HCT116 (cell line): ENCODE results near the gene FN3KRP. TPM values are rescaled to one million over a fixed set of nuclear protein-coding genes. Genes with fewer than 3 reads are reported as not detected.

ENCODE experiments used
- ATAC-seq: fragments of 200-7000 bp; cut with Tn5 transposase; 2 replicates; pipeline ENCODE4 v1.9.1; 2020; ENCODE audit warnings: mild to moderate bottlenecking, moderate library complexity
- BruUV-seq: library from RNA; stranded (reverse); fragments of 400-500 nt; replicated peaks from 2 replicates; lab custom pipeline; 2021; lab: Mats Ljungman, UMichigan
- CTCF ChIA-PET: fragments of 300-600 bp; sonication (Branson Sonifier 250); formaldehyde crosslinking; loops from one replicate; lab custom pipeline; 2021; ENCODE audit warnings: antibody characterized with exemption; lab: Charles Lee
- POLR2A ChIA-PET: fragments of 300-600, 350-600 bp; sonication (Branson Sonifier 250); formaldehyde crosslinking; loops from one replicate; lab custom pipeline; 2021; ENCODE audit warnings: antibody characterized with exemption; lab: Charles Lee
- RAD21 ChIA-PET, 2 experiments: fragments of 300-600 bp; sonication (Branson Sonifier 250); formaldehyde crosslinking; loops; one replicate each; lab custom pipeline; 2023; ENCODE audit warnings: low total read pairs in 2 of 2; ENCODE audit not compliant: uncharacterized antibody in 2 of 2, unreplicated experiment in 2 of 2, low non-redundant PET in 1 of 2; lab: Charles Lee
- DNase-seq: peaks from one replicate; pipeline ENCODE4 v3.0.0-alpha.2; 2010; ENCODE audit warnings: low read depth, low spot score
- H2AFZ ChIP-seq: fragments of 200-600 bp; shearing (Covaris generic), sonication (generic); 2 replicates; pipeline ENCODE4 v1.6.1; 2017; ENCODE audit warnings: low read depth, mixed run types, mixed read lengths, antibody characterized with exemption, low read length; ENCODE audit not compliant: poor library complexity, severe bottlenecking
- H3K27ac ChIP-seq: 2 replicates; pipeline ENCODE4 v1.5.1; 2012; ENCODE audit warnings: low read depth, low read length
- H3K27me3 ChIP-seq: fragments of 200-600 bp; sonication (generic); 2 replicates; pipeline ENCODE4 v1.6.1; 2016; ENCODE audit warnings: mixed run types, low read length, mixed read lengths; ENCODE audit not compliant: insufficient read depth
- H3K36me3 ChIP-seq, 2 experiments: fragments of 200-500 bp in 1 of 2; fragments of 200-600 bp in 1 of 2; sonication (Bioruptor generic) in 1 of 2; sonication (generic) in 1 of 2; 2 replicates each; pipeline versions ENCODE4 v1.5.1 to v1.6.1; 2014 to 2016; ENCODE audit warnings: low read length in 2 of 2, inconsistent platforms in 1 of 2, mixed read lengths in 1 of 2, mixed run types in 1 of 2; ENCODE audit not compliant: insufficient read depth in 2 of 2, control insufficient read depth in 1 of 2
- H3K4me1 ChIP-seq, 2 experiments: fragments of 200-600 bp in 1 of 2; sonication (generic) in 1 of 2; 2 replicates each; pipeline versions ENCODE4 v1.5.1 to v1.6.1; 2012 to 2017; ENCODE audit warnings: low read length in 2 of 2, inconsistent platforms in 1 of 2, mild to moderate bottlenecking in 1 of 2, mixed read lengths in 1 of 2, mixed run types in 1 of 2, moderate library complexity in 1 of 2; ENCODE audit not compliant: insufficient read depth in 2 of 2, control insufficient read depth in 1 of 2
- H3K4me2 ChIP-seq: fragments of 200-600 bp; sonication (generic); 2 replicates; pipeline ENCODE4 v1.6.1; 2017; ENCODE audit warnings: mixed run types, low read length, mixed read lengths
- H3K4me3 ChIP-seq, 2 experiments: fragments of 200-600 bp in 1 of 2; sonication (generic) in 1 of 2; replicated peaks in 1 of 2; 2 replicates each; pipeline ENCODE4 v1.5.1; 2011 to 2016; ENCODE audit warnings: low read length in 2 of 2, control low read depth in 1 of 2, low read depth in 1 of 2, mild to moderate bottlenecking in 1 of 2, mixed read lengths in 1 of 2, mixed run types in 1 of 2
- H3K79me2 ChIP-seq: fragments of 200-600 bp; sonication (generic); 2 replicates; pipeline ENCODE4 v1.6.1; 2017; ENCODE audit warnings: mild to moderate bottlenecking, mixed run types, low read length, moderate library complexity, mixed read lengths; ENCODE audit not compliant: insufficient read depth
- H3K9ac ChIP-seq: fragments of 200-600 bp; sonication (generic); 2 replicates; pipeline ENCODE4 v1.6.1; 2016; ENCODE audit warnings: low read length, mixed read lengths
- H3K9me2 ChIP-seq: fragments of 200-600 bp; sonication (generic), shearing (Covaris generic); 2 replicates; pipeline ENCODE4 v1.6.1; 2017; ENCODE audit warnings: mixed run types, mild to moderate bottlenecking, moderate library complexity; ENCODE audit not compliant: insufficient read depth
- H3K9me3 ChIP-seq, 2 experiments: fragments of 200-500 bp in 1 of 2; fragments of 200-600 bp in 1 of 2; sonication (Bioruptor generic) in 1 of 2; sonication (generic) in 1 of 2; 2 replicates each; pipeline ENCODE4 v1.6.1; 2014 to 2017; ENCODE audit warnings: low read length in 2 of 2, mixed read lengths in 2 of 2, inconsistent platforms in 1 of 2, low read depth in 1 of 2, mild to moderate bottlenecking in 1 of 2, mixed run types in 1 of 2, moderate library complexity in 1 of 2; ENCODE audit not compliant: control insufficient read depth in 1 of 2, insufficient read depth in 1 of 2
- H4K20me1 ChIP-seq: fragments of 200-600 bp; sonication (generic), shearing (Covaris generic); 2 replicates; pipeline ENCODE4 v1.6.1; 2017; ENCODE audit warnings: mixed run types, mild to moderate bottlenecking, moderate library complexity; ENCODE audit not compliant: insufficient read depth
- CEBPB ChIP-seq: IDR thresholded peaks from 2 replicates; pipeline ENCODE4 v1.6.1; 2012; ENCODE audit warnings: low read depth
- EGR1 ChIP-seq: IDR thresholded peaks from 2 replicates; pipeline ENCODE4 v1.6.1; 2012; ENCODE audit warnings: low read depth
- EZH2 ChIP-seq: fragments of 200-600 bp; sonication (generic); IDR thresholded peaks from 2 replicates; pipeline ENCODE4 v1.6.1; 2017; ENCODE audit warnings: antibody characterized with exemption, mixed run types
- FOSL1 ChIP-seq: IDR thresholded peaks from 2 replicates; pipeline ENCODE4 v1.6.1; 2012; ENCODE audit warnings: low read depth
- JUND ChIP-seq: IDR thresholded peaks from 2 replicates; pipeline ENCODE4 v1.6.1; 2012
- POLR2A ChIP-seq: IDR thresholded peaks from 2 replicates; pipeline ENCODE4 v1.7.0; 2011; ENCODE audit warnings: borderline replicate concordance; ENCODE audit not compliant: insufficient read depth, insufficient read length; ENCODE audit errors: extremely low read depth
- POLR2AphosphoS5 ChIP-seq: IDR thresholded peaks from 2 replicates; pipeline ENCODE4 v1.6.1; 2011; ENCODE audit warnings: mild to moderate bottlenecking, low read depth, low read length, moderate library complexity
- RAD21 ChIP-seq: IDR thresholded peaks from 2 replicates; pipeline ENCODE4 v1.6.1; 2012; ENCODE audit warnings: low read depth, mild to moderate bottlenecking
- SIN3A ChIP-seq: IDR thresholded peaks from 2 replicates; pipeline ENCODE4 v1.6.1; 2012; ENCODE audit warnings: low read depth
- TCF7L2 ChIP-seq: IDR thresholded peaks from 2 replicates; pipeline ENCODE4 v1.7.0; 2011; ENCODE audit warnings: borderline replicate concordance, inconsistent platforms; ENCODE audit not compliant: insufficient read depth, insufficient read length; ENCODE audit errors: extremely low read depth
- YY1 ChIP-seq: IDR thresholded peaks from 2 replicates; pipeline ENCODE4 v1.6.1; 2011; ENCODE audit warnings: low read length, low read depth, moderate library complexity, mild to moderate bottlenecking; ENCODE audit not compliant: insufficient replicate concordance; ENCODE audit errors: extremely low read depth
- ZFX ChIP-seq: fragments of 450-650 bp; IDR thresholded peaks from 2 replicates; pipeline ENCODE4 v1.6.1; 2017
- intact Hi-C: fragments of 100-400 bp; cut with micrococcal nuclease; formaldehyde crosslinking; loops from 2 replicates; pipeline ENCODE4 v1.10.0; 2022
- total RNA-seq: library from RNA; stranded (reverse); gene quantifications from one replicate; pipeline ENCODE4 v1.2.1, GENCODE V29; 2021; ENCODE audit not compliant: unreplicated experiment
- TF ChIP-seq, protein P1 (sequence below): IDR thresholded peaks from 2 replicates; pipeline ENCODE4 v1.6.1; 2011; ENCODE audit warnings: mild to moderate bottlenecking, low read length, moderate library complexity; ENCODE audit not compliant: insufficient replicate concordance; ENCODE audit errors: extremely low read depth
- TF ChIP-seq, protein P2 (sequence below): IDR thresholded peaks from 2 replicates; pipeline ENCODE4 v1.6.1; 2012; ENCODE audit warnings: low read depth

The FN3KRP gene
- total RNA-seq, 1 experiment from 2014 or later = 35.2 TPM

DNA sequence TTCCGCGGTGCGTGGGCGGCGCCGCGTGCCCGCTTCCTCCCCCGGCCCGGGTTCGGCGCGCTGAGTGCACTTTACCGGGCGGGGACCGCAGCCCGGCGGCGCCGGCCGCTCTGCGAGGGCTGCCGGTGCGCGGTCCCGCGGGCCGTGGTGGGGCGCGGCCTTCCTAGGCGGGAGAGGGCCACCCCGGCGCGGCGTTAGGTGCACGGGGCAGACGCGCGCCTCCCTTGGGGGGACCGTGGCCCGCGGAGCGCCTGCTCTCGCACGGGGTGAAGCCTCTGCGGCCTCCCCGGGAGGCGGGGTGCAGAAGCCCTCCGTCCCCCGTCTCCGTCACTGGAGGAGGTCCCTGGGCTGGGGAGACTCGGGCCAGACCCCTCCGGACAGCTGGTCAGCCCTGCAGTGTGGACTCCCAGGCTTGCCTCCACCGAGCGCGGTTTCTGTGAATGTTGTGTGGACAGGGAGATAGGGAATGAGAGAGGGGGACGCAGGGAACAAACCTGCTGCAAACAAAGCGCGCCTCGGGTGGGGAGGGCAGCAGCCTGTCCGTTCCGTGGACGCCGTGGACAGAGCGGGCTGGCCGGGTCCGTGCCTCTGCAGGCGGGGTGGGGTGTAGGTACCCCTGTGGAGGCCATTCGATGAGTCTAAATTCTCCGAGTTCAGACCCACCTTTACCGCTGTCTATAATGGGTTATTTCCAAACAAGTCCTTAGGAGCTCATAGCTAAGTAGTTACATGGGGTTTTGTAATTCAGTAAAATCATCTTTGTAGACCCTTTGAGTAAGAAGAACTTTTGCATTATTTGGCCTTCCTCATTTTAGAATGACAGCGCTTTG is 36.1 kb downstream of the FN3KRP start:
- BruUV-seq = TSS peak; percentile 43
- intact Hi-C loops = loop anchor here (2.0 to 5.0 kb wide), 4 partner anchors 35 to 730 kb away; partner anchors contain the start of genes CENPX, CYBC1, FN3KRP and LRRC45
- H3K27ac ChIP-seq = peak overlapping the region; percentile 94
- H3K4me2 ChIP-seq = peak overlapping the region; percentile 89
- peaks cover 18 to 35% of the 10 kb centered on the region in 2 experiments for H3K4me1 ChIP-seq
- no peaks in the 10 kb centered on the region for H3K27me3 ChIP-seq
- ATAC-seq (peak; percentile 30), DNase-seq (no peak)
- H4K20me1 ChIP-seq = no peaks in the 10 kb centered on the region
- peaks cover 53% of the 10 kb centered on the region for H3K79me2 ChIP-seq
- ChIA-PET CTCF (no interaction called here), RAD21 (no interaction called here), POLR2A (no interaction called here)
- peaks cover under 1 to 8% of the 10 kb centered on the region in 2 experiments; a peak in 2 of 4 replicates for H3K36me3 ChIP-seq
- H3K4me3 ChIP-seq = peak overlapping the region; percentile 96 to 99
- no peak overlapping the region for H2AFZ ChIP-seq
- peak overlapping the region; percentile 86 for H3K9ac ChIP-seq
- peaks cover 0 to 12% of the 10 kb centered on the region in 2 experiments; a peak in 2 of 4 replicates for H3K9me3 ChIP-seq
- TF ChIP-seq ZFX = peak; percentile 91; the same call in 1 of the 2 replicates
- no peak for TF ChIP-seq JUND
- no peak for TF ChIP-seq EGR1
- no peaks in the 10 kb centered on the region for H3K9me2 ChIP-seq

DNA sequence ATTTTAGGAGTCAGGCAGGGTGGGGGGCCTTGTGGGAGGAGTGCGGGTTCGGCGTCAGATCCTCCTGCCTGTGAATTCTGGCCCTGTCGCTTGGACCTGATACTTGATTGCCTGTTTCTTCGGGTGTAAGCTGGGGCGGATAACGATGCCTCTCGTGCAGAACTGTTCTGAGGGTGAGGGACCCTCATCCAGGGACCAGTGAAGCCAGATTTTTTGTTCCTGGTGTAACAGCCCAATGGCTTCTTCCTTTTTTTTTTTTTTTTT is 36.6 kb downstream of the FN3KRP start:
- ATAC-seq (no peak), DNase-seq (no peak)
- Histone ChIP-seq H3K79me2 (peaks cover 56% of the 10 kb centered on the region), H3K9ac (peak overlapping the region; percentile 86), H3K4me2 (peak overlapping the region; percentile 89), H4K20me1 (no peaks in the 10 kb centered on the region), H3K27me3 (no peaks in the 10 kb centered on the region), H3K4me1 (peaks cover 18 to 35% of the 10 kb centered on the region in 2 experiments), H2AFZ (no peak overlapping the region), H3K27ac (peak overlapping the region; percentile 94), H3K9me2 (no peaks in the 10 kb centered on the region), H3K4me3 (peak overlapping the region; percentile 96 to 99), H3K9me3 (peaks cover 0 to 12% of the 10 kb centered on the region in 2 experiments; a peak in 1 of 4 replicates), H3K36me3 (peaks cover 3 to 12% of the 10 kb centered on the region in 2 experiments; a peak in 2 of 4 replicates)
- ChIA-PET CTCF (no interaction called here), POLR2A (no interaction called here), RAD21 (no interaction called here)
- no TSS peak for BruUV-seq
- intact Hi-C loops = loop anchor here (2.0 to 5.0 kb wide), 4 partner anchors 36 to 731 kb away; partner anchors contain the start of genes CENPX, CYBC1, FN3KRP and LRRC45
- TF ChIP-seq YY1 = no peak
- TF ChIP-seq, protein P1, sequence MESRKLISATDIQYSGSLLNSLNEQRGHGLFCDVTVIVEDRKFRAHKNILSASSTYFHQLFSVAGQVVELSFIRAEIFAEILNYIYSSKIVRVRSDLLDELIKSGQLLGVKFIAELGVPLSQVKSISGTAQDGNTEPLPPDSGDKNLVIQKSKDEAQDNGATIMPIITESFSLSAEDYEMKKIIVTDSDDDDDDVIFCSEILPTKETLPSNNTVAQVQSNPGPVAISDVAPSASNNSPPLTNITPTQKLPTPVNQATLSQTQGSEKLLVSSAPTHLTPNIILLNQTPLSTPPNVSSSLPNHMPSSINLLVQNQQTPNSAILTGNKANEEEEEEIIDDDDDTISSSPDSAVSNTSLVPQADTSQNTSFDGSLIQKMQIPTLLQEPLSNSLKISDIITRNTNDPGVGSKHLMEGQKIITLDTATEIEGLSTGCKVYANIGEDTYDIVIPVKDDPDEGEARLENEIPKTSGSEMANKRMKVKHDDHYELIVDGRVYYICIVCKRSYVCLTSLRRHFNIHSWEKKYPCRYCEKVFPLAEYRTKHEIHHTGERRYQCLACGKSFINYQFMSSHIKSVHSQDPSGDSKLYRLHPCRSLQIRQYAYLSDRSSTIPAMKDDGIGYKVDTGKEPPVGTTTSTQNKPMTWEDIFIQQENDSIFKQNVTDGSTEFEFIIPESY = no peak
- TF ChIP-seq EGR1 = no peak
- TF ChIP-seq CEBPB = no peak
- no peak for TF ChIP-seq FOSL1
- no peak for TF ChIP-seq POLR2AphosphoS5
- TF ChIP-seq RAD21 = no peak
- TF ChIP-seq, protein P2, sequence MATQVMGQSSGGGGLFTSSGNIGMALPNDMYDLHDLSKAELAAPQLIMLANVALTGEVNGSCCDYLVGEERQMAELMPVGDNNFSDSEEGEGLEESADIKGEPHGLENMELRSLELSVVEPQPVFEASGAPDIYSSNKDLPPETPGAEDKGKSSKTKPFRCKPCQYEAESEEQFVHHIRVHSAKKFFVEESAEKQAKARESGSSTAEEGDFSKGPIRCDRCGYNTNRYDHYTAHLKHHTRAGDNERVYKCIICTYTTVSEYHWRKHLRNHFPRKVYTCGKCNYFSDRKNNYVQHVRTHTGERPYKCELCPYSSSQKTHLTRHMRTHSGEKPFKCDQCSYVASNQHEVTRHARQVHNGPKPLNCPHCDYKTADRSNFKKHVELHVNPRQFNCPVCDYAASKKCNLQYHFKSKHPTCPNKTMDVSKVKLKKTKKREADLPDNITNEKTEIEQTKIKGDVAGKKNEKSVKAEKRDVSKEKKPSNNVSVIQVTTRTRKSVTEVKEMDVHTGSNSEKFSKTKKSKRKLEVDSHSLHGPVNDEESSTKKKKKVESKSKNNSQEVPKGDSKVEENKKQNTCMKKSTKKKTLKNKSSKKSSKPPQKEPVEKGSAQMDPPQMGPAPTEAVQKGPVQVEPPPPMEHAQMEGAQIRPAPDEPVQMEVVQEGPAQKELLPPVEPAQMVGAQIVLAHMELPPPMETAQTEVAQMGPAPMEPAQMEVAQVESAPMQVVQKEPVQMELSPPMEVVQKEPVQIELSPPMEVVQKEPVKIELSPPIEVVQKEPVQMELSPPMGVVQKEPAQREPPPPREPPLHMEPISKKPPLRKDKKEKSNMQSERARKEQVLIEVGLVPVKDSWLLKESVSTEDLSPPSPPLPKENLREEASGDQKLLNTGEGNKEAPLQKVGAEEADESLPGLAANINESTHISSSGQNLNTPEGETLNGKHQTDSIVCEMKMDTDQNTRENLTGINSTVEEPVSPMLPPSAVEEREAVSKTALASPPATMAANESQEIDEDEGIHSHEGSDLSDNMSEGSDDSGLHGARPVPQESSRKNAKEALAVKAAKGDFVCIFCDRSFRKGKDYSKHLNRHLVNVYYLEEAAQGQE = no peak
- no peak for TF ChIP-seq TCF7L2
- TF ChIP-seq EZH2 = no peak
- no peak for TF ChIP-seq SIN3A
- TF ChIP-seq POLR2A = no peak
